ENCODE measurements around the gene LIG4. TPM values are rescaled to one million over a fixed set of nuclear protein-coding genes. Genes with fewer than 3 reads are reported as not detected.
A peak's percentile ranks its signal among the peaks of the same experiment; 100 is the strongest.

Gene LIG4
- total and polyA plus RNA-seq, 7 experiments from 2014 or later, result 2.7 to 10.4 (median 9.1) TPM

GRCh38 chr13:108188260-108188659 is 27.1 kb downstream of the LIG4 start:
- ATAC-seq, result no peak
- ChIA-PET CTCF (no interaction called here), POLR2A (no interaction called here)
- H3K4me3 Mint-ChIP-seq, result no peak overlapping the region
- no peaks in the 10 kb centered on the region for H3K36me3 Mint-ChIP-seq
- Histone ChIP-seq H3K4me1 (ENCODE audit: control insufficient read depth in 2 of 2, insufficient read depth in 2 of 2, low read length in 2 of 2) (no peaks in the 10 kb centered on the region), H3K36me3 (ENCODE audit: control insufficient read depth in 2 of 3, insufficient read depth in 3 of 3, low read length in 3 of 3) (no peaks in the 10 kb centered on the region), H3K4me3 (ENCODE audit: low read length) (no peak overlapping the region), H3K9me3 (ENCODE audit: control insufficient read depth in 2 of 3, low read length in 3 of 3) (no peaks in the 10 kb centered on the region), H3K27me3 (ENCODE audit: control insufficient read depth in 2 of 2, insufficient read depth in 2 of 2, low read length in 2 of 2) (no peaks in the 10 kb centered on the region), H3K27ac (ENCODE audit: low read depth, low read length) (no peak overlapping the region)
- H3K4me1 Mint-ChIP-seq, result no peaks in the 10 kb centered on the region
- no peak for DNase-seq
- peaks cover 9 to 19% (median 18%) of the 10 kb centered on the region in 5 donors for H3K27me3 Mint-ChIP-seq
- peaks cover 0 to 14% (median 4%) of the 10 kb centered on the region in 11 donors for H3K9me3 Mint-ChIP-seq
- no peak overlapping the region for H3K27ac Mint-ChIP-seq
- intact Hi-C loops (cut with micrococcal nuclease), result no loop called here

GRCh38 chr13:108185223-108185622 is 30.1 kb downstream of the LIG4 start:
- Mint-ChIP-seq H3K36me3 (no peaks in the 10 kb centered on the region), H3K4me3 (no peak overlapping the region), H3K9me3 (no peaks in the 10 kb centered on the region), H3K27ac (no peak overlapping the region), H3K27me3 (peaks cover 5 to 24% (median 6%) of the 10 kb centered on the region in 5 donors), H3K4me1 (no peaks in the 10 kb centered on the region)
- Histone ChIP-seq H3K9me3 (ENCODE audit: control insufficient read depth in 2 of 3, low read length in 3 of 3) (no peaks in the 10 kb centered on the region), H3K27ac (ENCODE audit: low read depth, low read length) (no peak overlapping the region), H3K4me1 (ENCODE audit: control insufficient read depth in 2 of 2, insufficient read depth in 2 of 2, low read length in 2 of 2) (no peaks in the 10 kb centered on the region), H3K4me3 (ENCODE audit: low read length) (no peak overlapping the region), H3K36me3 (ENCODE audit: control insufficient read depth in 2 of 3, insufficient read depth in 3 of 3, low read length in 3 of 3) (no peaks in the 10 kb centered on the region), H3K27me3 (ENCODE audit: control insufficient read depth in 2 of 2, insufficient read depth in 2 of 2, low read length in 2 of 2) (no peaks in the 10 kb centered on the region)
- CTCF ChIA-PET, result no interaction called here
- ATAC-seq (no peak), DNase-seq (no peak)
- POLR2A ChIA-PET, result no interaction called here
- intact Hi-C loops (cut with micrococcal nuclease), result no loop called here

- ATAC-seq (no peak), DNase-seq (no peak)
- Mint-ChIP-seq H3K9me3 (no peaks in the 10 kb centered on the region), H3K36me3 (no peaks in the 10 kb centered on the region), H3K4me3 (no peak overlapping the region), H3K27ac (no peak overlapping the region), H3K4me1 (no peaks in the 10 kb centered on the region), H3K27me3 (peaks cover 0 to 16% (median 4%) of the 10 kb centered on the region in 5 donors)
- no peaks in the 10 kb centered on the region for H3K36me3 ChIP-seq (ENCODE audit: control insufficient read depth in 2 of 3, insufficient read depth in 3 of 3, low read length in 3 of 3)
- H3K4me3 ChIP-seq (ENCODE audit: low read length), result no peak overlapping the region
- H3K9me3 ChIP-seq (ENCODE audit: control insufficient read depth in 2 of 3, low read length in 3 of 3), result no peaks in the 10 kb centered on the region
- H3K4me1 ChIP-seq (ENCODE audit: control insufficient read depth in 2 of 2, insufficient read depth in 2 of 2, low read length in 2 of 2), result no peaks in the 10 kb centered on the region
- no peaks in the 10 kb centered on the region for H3K27me3 ChIP-seq (ENCODE audit: control insufficient read depth in 2 of 2, insufficient read depth in 2 of 2, low read length in 2 of 2)
- intact Hi-C loops (cut with micrococcal nuclease), result no loop called here
- H3K27ac ChIP-seq (ENCODE audit: low read depth, low read length), result no peak overlapping the region
- ChIA-PET POLR2A (interaction anchor here (0.8 kb wide), 1 partner anchor 77 kb away, joined by 3 read pairs; no protein-coding TSS in a partner anchor), CTCF (interaction anchor here (0.6 kb wide), 3 partner anchors 45 to 895 kb away, joined by 3 to 4 read pairs (median 4); no protein-coding TSS in a partner anchor)
Observed at GRCh38 chr13:108182652-108183051, 32.7 kb downstream of the LIG4 start.

- Histone ChIP-seq H3K27me3 (ENCODE audit: control insufficient read depth in 2 of 2, insufficient read depth in 2 of 2, low read length in 2 of 2) (no peaks in the 10 kb centered on the region), H3K9me3 (ENCODE audit: control insufficient read depth in 2 of 3, low read length in 3 of 3) (no peaks in the 10 kb centered on the region), H3K4me3 (ENCODE audit: low read length) (no peak overlapping the region), H3K36me3 (ENCODE audit: control insufficient read depth in 2 of 3, insufficient read depth in 3 of 3, low read length in 3 of 3) (no peaks in the 10 kb centered on the region), H3K27ac (ENCODE audit: low read depth, low read length) (no peak overlapping the region), H3K4me1 (ENCODE audit: control insufficient read depth in 2 of 2, insufficient read depth in 2 of 2, low read length in 2 of 2) (no peaks in the 10 kb centered on the region)
- H3K27me3 Mint-ChIP-seq, result peaks cover 0 to 8% (median 0%) of the 10 kb centered on the region in 5 donors
- intact Hi-C loops (cut with micrococcal nuclease), result no loop called here
- H3K4me3 Mint-ChIP-seq, result no peak overlapping the region
- ChIA-PET POLR2A (no interaction called here), CTCF (interaction anchor here (0.6 kb wide), 1 partner anchor 724 kb away, joined by 3 read pairs; no protein-coding TSS in a partner anchor)
- DNase-seq (no peak), ATAC-seq (no peak)
- H3K36me3 Mint-ChIP-seq, result no peaks in the 10 kb centered on the region
- H3K9me3 Mint-ChIP-seq, result peaks cover 0 to 9% (median 6%) of the 10 kb centered on the region in 11 donors
- no peaks in the 10 kb centered on the region for H3K4me1 Mint-ChIP-seq
- H3K27ac Mint-ChIP-seq, result no peak overlapping the region
Observed at GRCh38 chr13:108178078-108178477, 37.3 kb downstream of the LIG4 start.

- no peaks in the 10 kb centered on the region for H3K4me1 Mint-ChIP-seq
- H3K36me3 ChIP-seq (ENCODE audit: control insufficient read depth in 2 of 3, insufficient read depth in 3 of 3, low read length in 3 of 3), result no peaks in the 10 kb centered on the region
- H3K4me3 Mint-ChIP-seq, result no peak overlapping the region
- DNase-seq (peak in 8 of 9 donors; percentile 18 to 51 (median 36)), ATAC-seq (peak; percentile 37)
- intact Hi-C loops (cut with micrococcal nuclease), result loop anchor here (1.0 to 2.0 kb wide), 5 partner anchors 39 to 720 kb away; partner anchors contain the start of genes ABHD13 (in 1 of the 2) and LIG4 (in 1 of the 2)
- CTCF ChIA-PET, result interaction anchor here (0.5 to 2.0 kb wide), 3 partner anchors 143 to 721 kb away, joined by 3 to 5 read pairs (median 4); no protein-coding TSS in a partner anchor
- peaks cover 0 to 9% (median 0%) of the 10 kb centered on the region in 5 donors for H3K36me3 Mint-ChIP-seq
- H3K9me3 ChIP-seq (ENCODE audit: control insufficient read depth in 2 of 3, low read length in 3 of 3), result no peaks in the 10 kb centered on the region
- H3K9me3 Mint-ChIP-seq, result peaks cover 0 to 22% (median 12%) of the 10 kb centered on the region in 11 donors
- POLR2A ChIA-PET, result no interaction called here
- H3K4me3 ChIP-seq (ENCODE audit: low read length), result no peak overlapping the region
- no peaks in the 10 kb centered on the region for H3K27me3 ChIP-seq (ENCODE audit: control insufficient read depth in 2 of 2, insufficient read depth in 2 of 2, low read length in 2 of 2)
- H3K27me3 Mint-ChIP-seq, result peaks cover 0 to 12% (median 2%) of the 10 kb centered on the region in 5 donors
- no peaks in the 10 kb centered on the region for H3K4me1 ChIP-seq (ENCODE audit: control insufficient read depth in 2 of 2, insufficient read depth in 2 of 2, low read length in 2 of 2)
- H3K27ac Mint-ChIP-seq, result no peak overlapping the region
- H3K27ac ChIP-seq (ENCODE audit: low read depth, low read length), result no peak overlapping the region
Observed at GRCh38 chr13:108176685-108177274, 38.6 kb downstream of the LIG4 start.

GRCh38 chr13:108168929-108169328 is 46.4 kb downstream of the LIG4 start:
- no peaks in the 10 kb centered on the region for H3K9me3 ChIP-seq (ENCODE audit: control insufficient read depth in 2 of 3, low read length in 3 of 3)
- POLR2A ChIA-PET, result no interaction called here
- no peaks in the 10 kb centered on the region for H3K4me1 ChIP-seq (ENCODE audit: control insufficient read depth in 2 of 2, insufficient read depth in 2 of 2, low read length in 2 of 2)
- H3K4me3 ChIP-seq (ENCODE audit: low read length), result no peak overlapping the region
- no peak overlapping the region for H3K27ac ChIP-seq (ENCODE audit: low read depth, low read length)
- intact Hi-C loops (cut with micrococcal nuclease), result no loop called here
- DNase-seq, result no peak
- Mint-ChIP-seq H3K36me3 (peaks cover 0 to 22% (median 9%) of the 10 kb centered on the region in 5 donors), H3K4me3 (no peak overlapping the region), H3K4me1 (no peaks in the 10 kb centered on the region), H3K27me3 (peaks cover 6 to 31% (median 14%) of the 10 kb centered on the region in 5 donors), H3K27ac (no peak overlapping the region), H3K9me3 (peaks cover 7 to 44% (median 21%) of the 10 kb centered on the region in 11 donors)
- no peaks in the 10 kb centered on the region for H3K36me3 ChIP-seq (ENCODE audit: control insufficient read depth in 2 of 3, insufficient read depth in 3 of 3, low read length in 3 of 3)
- CTCF ChIA-PET, result no interaction called here
- H3K27me3 ChIP-seq (ENCODE audit: control insufficient read depth in 2 of 2, insufficient read depth in 2 of 2, low read length in 2 of 2), result no peaks in the 10 kb centered on the region
- no peak for ATAC-seq

- Histone ChIP-seq H3K9me3 (ENCODE audit: control insufficient read depth in 2 of 3, low read length in 3 of 3) (no peaks in the 10 kb centered on the region), H3K27me3 (ENCODE audit: control insufficient read depth in 2 of 2, insufficient read depth in 2 of 2, low read length in 2 of 2) (no peaks in the 10 kb centered on the region), H3K4me3 (ENCODE audit: low read length) (no peak overlapping the region), H3K36me3 (ENCODE audit: control insufficient read depth in 2 of 3, insufficient read depth in 3 of 3, low read length in 3 of 3) (no peaks in the 10 kb centered on the region), H3K27ac (ENCODE audit: low read depth, low read length) (no peak overlapping the region), H3K4me1 (ENCODE audit: control insufficient read depth in 2 of 2, insufficient read depth in 2 of 2, low read length in 2 of 2) (no peaks in the 10 kb centered on the region)
- DNase-seq (no peak), ATAC-seq (no peak)
- Mint-ChIP-seq H3K27ac (no peak overlapping the region), H3K36me3 (peaks cover 0 to 9% (median 5%) of the 10 kb centered on the region in 5 donors), H3K9me3 (peaks cover 0 to 18% (median 8%) of the 10 kb centered on the region in 11 donors), H3K4me3 (no peak overlapping the region), H3K4me1 (no peaks in the 10 kb centered on the region), H3K27me3 (peaks cover 7 to 32% (median 14%) of the 10 kb centered on the region in 5 donors)
- ChIA-PET CTCF (interaction anchor here (1.6 kb wide), 1 partner anchor 10 kb away, joined by 7 read pairs; no protein-coding TSS in a partner anchor), POLR2A (no interaction called here)
- intact Hi-C loops (cut with micrococcal nuclease), result no loop called here
Observed at GRCh38 chr13:108166078-108166477, 49.3 kb downstream of the LIG4 start.

Measured in naive thymus-derived CD4-positive, alpha-beta T cell (primary cell).